HG02870 (cell line): ENCODE measurements around the gene SLC5A10.

Experiments used
- ATAC-seq: cut with Tn5 transposase; IDR thresholded peaks from one replicate; pipeline ENCODE4 v1.9.1; 2021; ENCODE audit warnings: mild to moderate bottlenecking, moderate library complexity; ENCODE audit not compliant: unreplicated experiment

Gene SLC5A10

GRCh38 chr17:18963126-18964017, 11.4 kb downstream of the SLC5A10 start:
- no peak for ATAC-seq

GRCh38 chr17:18964018-18964351, 12.0 kb downstream of the SLC5A10 start:
- ATAC-seq = no peak

DNA sequence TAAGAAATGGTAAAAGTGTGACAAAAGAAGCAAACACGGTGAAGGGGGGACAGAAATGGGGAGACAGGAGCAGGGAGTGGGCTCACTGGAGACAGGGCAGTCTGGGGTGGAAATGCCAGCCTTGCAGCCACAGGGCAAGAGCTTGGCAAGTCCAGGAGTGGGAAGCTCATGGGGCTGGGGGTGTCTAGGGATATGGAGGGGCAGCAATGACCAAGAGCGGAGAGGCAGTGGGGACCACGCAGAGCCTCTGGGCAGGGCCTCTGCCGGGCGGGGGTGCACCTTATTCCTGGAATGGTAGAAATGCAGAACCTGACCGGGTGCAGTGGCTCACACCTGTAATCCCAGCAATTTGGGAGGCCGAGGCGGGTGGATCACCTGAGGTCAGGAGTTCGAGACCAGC, 12.6 kb downstream of the SLC5A10 start:
- ATAC-seq = no peak

GRCh38 chr17:18965530-18966236, 13.7 kb downstream of the SLC5A10 start:
- no peak for ATAC-seq

DNA sequence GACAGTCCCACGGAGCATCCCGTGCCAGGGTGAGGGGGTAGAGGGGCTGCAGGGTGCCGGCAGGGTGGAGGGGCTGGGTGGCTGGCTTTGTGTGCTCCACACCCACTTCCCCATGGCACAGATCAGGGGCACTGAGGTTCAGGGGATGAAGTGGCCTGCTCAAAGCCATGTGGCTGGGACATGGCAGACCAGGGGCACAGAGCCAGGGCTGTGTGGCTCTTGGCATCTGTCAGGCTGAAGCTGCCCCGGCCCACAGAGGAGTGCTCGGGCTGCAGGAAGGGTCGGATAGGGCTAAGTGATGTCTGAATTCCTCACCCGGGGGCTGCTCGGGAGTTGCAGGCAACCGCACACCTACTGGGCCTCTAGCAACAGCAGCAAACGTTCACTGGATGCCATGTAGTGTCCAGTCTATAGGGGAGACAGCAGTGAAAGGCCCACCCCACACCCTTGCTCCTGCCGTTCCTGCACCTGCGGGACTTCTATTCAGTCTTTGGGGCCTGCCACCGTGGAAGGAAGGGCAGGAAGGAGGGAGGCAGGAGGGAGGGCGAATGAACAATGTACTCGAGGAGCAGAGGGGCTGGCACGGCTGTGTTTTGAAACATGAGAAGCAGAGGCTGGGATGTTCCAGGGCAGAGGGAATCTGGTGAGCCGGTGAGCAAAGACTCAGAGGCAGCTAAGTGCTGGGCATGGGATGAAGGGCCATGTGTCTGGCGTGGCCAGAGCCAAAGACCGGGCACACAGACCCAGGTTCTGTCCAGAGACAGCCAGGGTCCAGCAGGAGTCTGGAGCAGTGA, 15.1 kb downstream of the SLC5A10 start:
- ATAC-seq = no peak

DNA sequence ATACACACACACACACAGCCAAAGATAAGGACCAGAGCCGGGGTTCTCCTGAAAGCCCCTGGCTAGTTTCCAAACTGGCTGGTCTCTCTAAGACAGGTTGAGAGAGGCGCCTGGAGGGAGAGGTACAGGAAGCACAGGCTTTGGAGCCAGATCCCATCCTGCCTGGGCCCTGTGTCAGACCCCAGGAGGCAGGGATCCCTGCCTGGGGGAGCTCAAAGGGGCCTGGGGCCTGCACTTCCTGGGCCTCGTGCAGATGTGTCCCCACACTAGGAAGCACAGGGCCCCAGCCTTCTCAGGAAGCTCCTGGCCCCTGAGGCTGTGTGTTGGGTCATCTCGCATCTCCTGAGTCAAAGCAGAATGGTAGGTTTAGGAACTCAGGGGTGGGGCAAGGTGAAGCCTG, 16.0 kb downstream of the SLC5A10 start:
- no peak for ATAC-seq

- no peak for ATAC-seq
Measured at GRCh38 chr17:18968345-18968744, 16.4 kb downstream of the SLC5A10 start.

GRCh38 chr17:18968945-18969887, 17.3 kb downstream of the SLC5A10 start:
- ATAC-seq = no peak

- no peak for ATAC-seq
Measured at GRCh38 chr17:18970582-18971480, 18.9 kb downstream of the SLC5A10 start.

DNA sequence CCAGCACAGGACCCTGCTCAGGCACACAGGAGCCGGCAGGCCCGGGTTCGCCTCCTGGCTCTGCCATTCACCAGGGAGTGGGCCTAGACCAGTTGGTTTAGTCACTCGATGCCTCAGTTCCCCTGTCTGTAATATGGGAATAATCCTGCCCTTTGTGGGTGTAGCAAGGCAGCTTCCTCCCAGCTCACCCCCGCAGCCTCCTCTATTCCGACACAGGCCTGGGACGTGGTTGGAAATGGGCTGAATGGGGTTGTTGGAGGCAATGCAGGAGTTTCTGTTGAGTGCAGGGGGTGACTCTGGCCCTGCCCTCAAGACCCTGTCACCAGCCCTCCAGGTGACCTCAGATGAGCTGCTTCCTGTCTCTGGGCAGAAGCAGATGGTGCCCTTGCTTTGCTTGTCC, 19.8 kb downstream of the SLC5A10 start:
- ATAC-seq = no peak

DNA sequence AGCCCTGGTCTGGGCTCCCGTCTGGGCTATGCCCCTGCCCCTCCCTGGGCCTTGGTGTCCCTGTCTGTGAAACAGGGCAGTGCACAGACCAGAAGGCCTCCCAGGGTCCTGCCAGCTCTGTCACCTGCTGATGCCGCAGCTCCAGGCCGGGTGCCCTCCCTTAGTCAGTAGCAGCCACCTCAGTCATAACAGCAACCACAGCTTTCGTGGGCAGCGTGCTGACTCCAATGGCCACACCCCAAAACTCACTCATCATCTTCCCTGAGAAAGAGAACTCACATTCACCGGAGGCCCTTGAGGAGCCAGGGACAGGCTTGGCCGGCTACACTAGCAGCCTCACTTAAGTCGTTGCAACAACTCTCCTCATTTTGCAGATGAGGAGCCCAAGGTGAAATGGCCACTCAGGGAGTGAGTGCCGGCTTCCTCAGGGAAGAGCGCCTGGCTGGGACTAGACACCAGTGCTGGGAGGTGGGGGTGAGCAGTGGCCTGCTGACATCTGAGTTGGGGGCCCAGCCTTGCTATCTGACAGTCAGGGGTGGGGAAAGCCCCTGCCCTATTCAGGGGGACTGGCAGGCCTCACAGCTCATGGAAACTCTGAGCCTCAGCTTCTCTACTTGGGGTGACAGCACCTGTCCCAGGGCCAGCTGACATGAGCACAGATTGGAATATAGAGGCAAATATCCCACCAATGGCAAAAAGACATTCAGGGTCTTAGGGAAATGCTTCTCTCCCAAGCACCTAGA, 22.6 kb downstream of the SLC5A10 start:
- no peak for ATAC-seq

GRCh38 chr17:18975597-18975996, 23.6 kb downstream of the SLC5A10 start:
- ATAC-seq = no peak

- no peak for ATAC-seq
Measured at GRCh38 chr17:18976201-18976600, 24.2 kb downstream of the SLC5A10 start.

DNA sequence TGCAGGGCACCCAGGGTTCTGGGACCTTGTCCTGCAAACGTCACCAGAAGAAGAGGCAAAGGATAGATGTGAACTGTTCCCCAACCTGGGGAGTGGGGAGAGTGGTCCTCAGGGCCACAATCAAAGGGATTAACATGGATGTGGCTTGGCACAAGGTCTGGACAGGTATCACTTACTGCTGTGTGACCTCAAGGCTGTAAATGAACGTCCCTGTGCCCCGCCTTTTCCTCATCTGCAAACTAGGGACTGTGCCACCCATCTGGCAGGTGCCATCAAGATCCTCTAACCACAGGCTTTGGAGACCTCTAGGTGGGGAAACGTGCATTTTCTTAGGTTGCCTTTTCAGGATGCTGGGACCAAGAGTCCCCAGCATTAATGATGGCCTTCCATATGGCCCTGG, 25.1 kb downstream of the SLC5A10 start:
- ATAC-seq = no peak

- no peak for ATAC-seq
Measured at GRCh38 chr17:18977646-18978045, 25.7 kb downstream of the SLC5A10 start.

- ATAC-seq = no peak
Measured at GRCh38 chr17:18978050-18978449, 26.1 kb downstream of the SLC5A10 start.

GRCh38 chr17:18978655-18979054, 26.7 kb downstream of the SLC5A10 start:
- ATAC-seq = no peak

- ATAC-seq = no peak
Measured at GRCh38 chr17:18980682-18981334, 28.8 kb downstream of the SLC5A10 start.
